Fibroblast of mammary gland (primary cell): ENCODE measurements around the gene GBE1.
"Not testable (repeated sequence)": the region's sequence is repeated elsewhere in the genome, so short reads cannot be mapped to it uniquely, and the experiment has no call there.

Experiments used
- DNase-seq: peaks from one replicate; pipeline ENCODE4 v3.0.0-alpha.2; 2010; ENCODE audit warnings: low read depth
- H3K4me3 ChIP-seq: 2 replicates; pipeline ENCODE4 v1.5.1; 2011; ENCODE audit warnings: low read depth, mild to moderate bottlenecking, low read length, moderate library complexity; ENCODE audit not compliant: control insufficient read depth
- CTCF ChIP-seq: conservative IDR thresholded peaks from 2 replicates; pipeline ENCODE4 v1.5.1; 2011; ENCODE audit warnings: low read depth, low read length, inconsistent platforms; ENCODE audit not compliant: control insufficient read depth, insufficient read depth

GBE1 gene

GRCh38 chr3:81765400-81765799 lies 4.0 kb upstream of the GBE1 start:
- DNase-seq, result no peak
- no peak for TF ChIP-seq CTCF
- no peak overlapping the region for H3K4me3 ChIP-seq

- peak; percentile 64 for DNase-seq
- no peak for TF ChIP-seq CTCF
- no peak overlapping the region for H3K4me3 ChIP-seq
Observed at GRCh38 chr3:81764665-81765064, 3.2 kb upstream of the GBE1 start.

- H3K4me3 ChIP-seq, result no peak overlapping the region
- TF ChIP-seq CTCF, result no peak
- no peak for DNase-seq
Observed at GRCh38 chr3:81764002-81764401, 2.6 kb upstream of the GBE1 start.

- TF ChIP-seq CTCF, result no peak
- H3K4me3 ChIP-seq, result no peak overlapping the region
- no peak for DNase-seq
Observed at GRCh38 chr3:81763001-81763400, 1.6 kb upstream of the GBE1 start.

GRCh38 chr3:81761904-81762580 lies 597 bp upstream of the GBE1 start:
- peak overlapping the region; percentile 57 for H3K4me3 ChIP-seq
- no peak for TF ChIP-seq CTCF
- DNase-seq, result no peak

GRCh38 chr3:81760215-81760614 lies 1.2 kb downstream of the GBE1 start:
- no peak for TF ChIP-seq CTCF
- peak overlapping the region; percentile 57 for H3K4me3 ChIP-seq
- no peak for DNase-seq

GRCh38 chr3:81758771-81759170 lies 2.7 kb downstream of the GBE1 start:
- peak; percentile 56 for DNase-seq
- H3K4me3 ChIP-seq, result not testable (repeated sequence)
